ENCODE measurements around the gene RNF151. TPM values are rescaled to one million over a fixed set of nuclear protein-coding genes. Genes with fewer than 3 reads are reported as not detected.
A peak's percentile ranks its signal among the peaks of the same experiment; 100 is the strongest.

Gene RNF151
- total RNA-seq, 1 experiment from 2014 or later = 0.28 TPM

DNA sequence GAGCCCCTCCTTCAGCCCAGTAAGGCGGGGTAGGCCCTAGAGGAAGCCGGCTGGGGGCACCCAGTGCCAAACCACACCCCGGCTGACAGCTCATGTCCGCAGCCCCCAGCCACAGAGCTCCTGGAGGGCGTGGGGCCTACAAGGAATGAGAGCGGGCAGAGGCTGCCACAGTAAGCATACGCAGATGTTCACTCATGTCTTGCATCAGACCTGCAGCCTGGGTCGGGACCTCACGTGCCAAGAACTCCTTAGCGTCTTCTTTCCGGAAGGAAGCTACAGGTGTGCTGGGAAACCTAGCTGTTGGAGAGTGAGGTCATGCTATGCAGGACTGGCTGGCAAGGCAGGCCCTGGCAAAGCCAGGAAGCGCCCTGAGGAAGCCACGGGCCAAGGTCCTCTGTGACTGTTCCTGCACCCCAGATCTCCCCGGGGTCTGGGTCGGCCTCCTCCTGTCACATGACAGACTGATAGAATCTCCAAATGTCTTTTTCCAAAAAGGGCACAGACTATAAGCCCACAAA, 41.4 kb downstream of the RNF151 start:
- H2AFZ ChIP-seq (ENCODE audit: low read length) = no peak overlapping the region

More for the DNA sequence above, 41.4 kb downstream of the RNF151 start:
- no peaks in the 10 kb centered on the region for H4K20me1 ChIP-seq (ENCODE audit: control insufficient read depth, insufficient read depth, insufficient read length)
- H2BK5ac ChIP-seq (ENCODE audit: insufficient read length, low read length) = no peak overlapping the region
- no peak overlapping the region for H2BK20ac ChIP-seq (ENCODE audit: low read depth, low read length, poor library complexity, severe bottlenecking)
- H3K18ac ChIP-seq (ENCODE audit: insufficient read length, low read depth, low read length) = no peak overlapping the region
- H3K9me3 Mint-ChIP-seq = no peaks in the 10 kb centered on the region; a peak in 1 of 5 replicates
- H2AK5ac ChIP-seq (ENCODE audit: insufficient read length, low read length) = no peak overlapping the region
- peak overlapping the region; percentile 73 for H3K4me2 ChIP-seq (ENCODE audit: insufficient read depth, insufficient read length, low read length)
- H4K8ac ChIP-seq (replicated peaks; ENCODE audit: insufficient read length, low read depth, low read length) = no peak overlapping the region
- H3K4me3 Mint-ChIP-seq = peak overlapping the region; percentile 78 to 81
- H2BK120ac ChIP-seq (ENCODE audit: low read depth, low read length, poor library complexity, severe bottlenecking) = no peak overlapping the region
- H3K23ac ChIP-seq (ENCODE audit: insufficient read length, low read depth, low read length) = no peak overlapping the region
- no peak overlapping the region for H3T11ph ChIP-seq (ENCODE audit: low read length)
- peaks cover 11% of the 10 kb centered on the region for H3K23me2 ChIP-seq (ENCODE audit: insufficient read length, low read depth, low read length, poor library complexity, severe bottlenecking)
- H3K4ac ChIP-seq (ENCODE audit: low read depth, low read length) = no peak overlapping the region
- peaks cover 22 to 36% of the 10 kb centered on the region in 2 experiments for H3K4me1 Mint-ChIP-seq
- no peak for DNase-seq
- H2BK12ac ChIP-seq (ENCODE audit: insufficient read length, low read depth, low read length) = no peak overlapping the region
- no peak overlapping the region for H4K91ac ChIP-seq (ENCODE audit: insufficient read length, low read depth, low read length)
- H3K27me3 Mint-ChIP-seq (ENCODE audit: low read depth) = no peaks in the 10 kb centered on the region; the same call in 1 of the 2 replicates
- peaks cover 5 to 16% (median 12%) of the 10 kb centered on the region in 3 experiments for H3K36me3 Mint-ChIP-seq (ENCODE audit: insufficient read depth in 1 of 3, low read depth in 3 of 3)
- no peak overlapping the region for H3K14ac ChIP-seq (ENCODE audit: insufficient read depth, low read length)
- H3K56ac ChIP-seq (ENCODE audit: insufficient read length, low read depth, low read length) = no peak overlapping the region
- H3K9ac ChIP-seq (ENCODE audit: extremely low read depth, insufficient read length, low read length) = peak overlapping the region; percentile 77
- peaks cover 6% of the 10 kb centered on the region; the same call in 1 of the 2 replicates for H3K4me1 ChIP-seq (ENCODE audit: insufficient read depth, low read length)
- TF ChIP-seq, protein P1, sequence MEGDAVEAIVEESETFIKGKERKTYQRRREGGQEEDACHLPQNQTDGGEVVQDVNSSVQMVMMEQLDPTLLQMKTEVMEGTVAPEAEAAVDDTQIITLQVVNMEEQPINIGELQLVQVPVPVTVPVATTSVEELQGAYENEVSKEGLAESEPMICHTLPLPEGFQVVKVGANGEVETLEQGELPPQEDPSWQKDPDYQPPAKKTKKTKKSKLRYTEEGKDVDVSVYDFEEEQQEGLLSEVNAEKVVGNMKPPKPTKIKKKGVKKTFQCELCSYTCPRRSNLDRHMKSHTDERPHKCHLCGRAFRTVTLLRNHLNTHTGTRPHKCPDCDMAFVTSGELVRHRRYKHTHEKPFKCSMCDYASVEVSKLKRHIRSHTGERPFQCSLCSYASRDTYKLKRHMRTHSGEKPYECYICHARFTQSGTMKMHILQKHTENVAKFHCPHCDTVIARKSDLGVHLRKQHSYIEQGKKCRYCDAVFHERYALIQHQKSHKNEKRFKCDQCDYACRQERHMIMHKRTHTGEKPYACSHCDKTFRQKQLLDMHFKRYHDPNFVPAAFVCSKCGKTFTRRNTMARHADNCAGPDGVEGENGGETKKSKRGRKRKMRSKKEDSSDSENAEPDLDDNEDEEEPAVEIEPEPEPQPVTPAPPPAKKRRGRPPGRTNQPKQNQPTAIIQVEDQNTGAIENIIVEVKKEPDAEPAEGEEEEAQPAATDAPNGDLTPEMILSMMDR (conservative IDR thresholded peaks at IDR 0.05) = no peak
- H3K79me2 ChIP-seq (ENCODE audit: insufficient read depth, low read length) = peaks cover 26% of the 10 kb centered on the region; the same call in 1 of the 2 replicates
- H3K27ac Mint-ChIP-seq = no peak overlapping the region; a peak in 1 of 7 replicates
- no peak overlapping the region for H3K27ac ChIP-seq (ENCODE audit: insufficient read length, low read depth, low read length)
- no peak overlapping the region for H2BK15ac ChIP-seq (ENCODE audit: low read depth, low read length)
- no peak overlapping the region for H4K5ac ChIP-seq (ENCODE audit: insufficient read length, low read depth, low read length)
- H3K27me3 ChIP-seq (ENCODE audit: insufficient read depth, low read length) = no peaks in the 10 kb centered on the region
- no peaks in the 10 kb centered on the region for H3K9me3 ChIP-seq (ENCODE audit: control insufficient read depth, low read depth, low read length)
- peaks cover 23% of the 10 kb centered on the region for H3K79me1 ChIP-seq (ENCODE audit: insufficient read depth, low read depth, low read length, poor library complexity, severe bottlenecking)
- WGBS (ENCODE audit: extremely low coverage, insufficient read length, low lambda C conversion rate) = no CpG with 5 or more reads among the region's 15 CpGs

Measured in H9 (cell line).